GM21526 (cell line): Measurements from ENCODE around the gene RNF144B.

Source experiments
- ATAC-seq: cut with Tn5 transposase; IDR thresholded peaks from one replicate; pipeline ENCODE4 v1.9.1; 2021; ENCODE audit warnings: moderate library complexity; ENCODE audit not compliant: unreplicated experiment, low FRiP score

The RNF144B gene

GRCh38 chr6:18504232-18504596 is 117.1 kb downstream of the RNF144B start:
- no peak for ATAC-seq

GRCh38 chr6:18506382-18507017 is 119.3 kb downstream of the RNF144B start:
- no peak for ATAC-seq

- ATAC-seq, result no peak
Observed at GRCh38 chr6:18507018-18507415, 119.9 kb downstream of the RNF144B start.

- ATAC-seq, result no peak
Observed at GRCh38 chr6:18507561-18507960, 120.4 kb downstream of the RNF144B start.

GRCh38 chr6:18509871-18510643 is 122.9 kb downstream of the RNF144B start:
- no peak for ATAC-seq

GRCh38 chr6:18510644-18511033 is 123.5 kb downstream of the RNF144B start:
- no peak for ATAC-seq

- no peak for ATAC-seq
Observed at GRCh38 chr6:18511211-18511610, 124.1 kb downstream of the RNF144B start.

GRCh38 chr6:18513253-18513798 is 126.2 kb downstream of the RNF144B start:
- ATAC-seq, result no peak

GRCh38 chr6:18514180-18514579 is 127.0 kb downstream of the RNF144B start:
- ATAC-seq, result no peak

GRCh38 chr6:18515767-18516166 is 128.6 kb downstream of the RNF144B start:
- no peak for ATAC-seq
